Gastroesophageal sphincter (tissue), 3 donors: ENCODE data around the gene IL1RAPL1.

Source experiments
- CTCF ChIP-seq, 4 experiments: fragments of 200-600 bp in 2 of 4; fragments of 450-650 bp in 2 of 4; sonication (generic) in 1 of 4; IDR thresholded peaks; one replicate each; pipeline ENCODE4 v1.5.1; 2017 to 2019; ENCODE audit warnings: antibody characterized with exemption in 4 of 4, mild to moderate bottlenecking in 2 of 4, moderate library complexity in 2 of 4
- POLR2AphosphoS5 ChIP-seq: sonication (generic); formaldehyde crosslinking; IDR thresholded peaks from one replicate; pipeline ENCODE4 v1.6.1; 2017; ENCODE audit warnings: antibody characterized with exemption

- TF ChIP-seq CTCF (IDR thresholded peaks at IDR 0.05) = no peak
- TF ChIP-seq POLR2AphosphoS5 = no peak
These were observed 866.1 kb downstream of the IL1RAPL1 start for GRCh38 chrX:29453333-29453732.
